Measurements from ENCODE around the gene NDUFB8. TPM values are rescaled to one million over a fixed set of nuclear protein-coding genes. Genes with fewer than 3 reads are reported as not detected.

NDUFB8 gene
- total and polyA plus RNA-seq, 8 donors, result 112 to 147 (median 134) TPM

DNA sequence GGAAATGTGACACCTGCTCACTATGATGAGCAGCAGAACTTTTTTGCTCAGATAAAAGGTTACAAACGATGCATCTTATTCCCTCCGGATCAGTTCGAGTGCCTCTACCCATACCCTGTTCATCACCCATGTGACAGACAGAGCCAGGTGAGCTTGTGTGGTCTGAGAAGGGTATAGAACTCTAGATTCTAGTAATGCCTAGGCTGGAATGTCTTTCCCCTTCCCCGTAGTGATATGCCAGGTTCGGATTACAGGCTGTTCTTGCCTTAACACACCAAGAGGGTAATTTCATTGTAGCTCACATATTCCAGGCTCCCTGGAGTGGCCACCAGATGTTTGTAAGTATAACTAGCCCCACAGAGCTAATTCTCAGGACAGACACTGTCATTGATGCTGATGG lies 15.3 kb upstream of the NDUFB8 start:
- Histone ChIP-seq H3K9me3 (no peaks in the 10 kb centered on the region), H3K4me3 (no peak overlapping the region), H3K4me1 (no peaks in the 10 kb centered on the region), H3K36me3 (peaks cover 0 to 100% of the 10 kb centered on the region in 2 donors), H3K27ac (no peak overlapping the region), H3K27me3 (no peaks in the 10 kb centered on the region)
- ATAC-seq (no peak), DNase-seq (no peak)
- intact Hi-C loops (cut with DNase I), result no loop called here
- TF ChIP-seq, protein P1, sequence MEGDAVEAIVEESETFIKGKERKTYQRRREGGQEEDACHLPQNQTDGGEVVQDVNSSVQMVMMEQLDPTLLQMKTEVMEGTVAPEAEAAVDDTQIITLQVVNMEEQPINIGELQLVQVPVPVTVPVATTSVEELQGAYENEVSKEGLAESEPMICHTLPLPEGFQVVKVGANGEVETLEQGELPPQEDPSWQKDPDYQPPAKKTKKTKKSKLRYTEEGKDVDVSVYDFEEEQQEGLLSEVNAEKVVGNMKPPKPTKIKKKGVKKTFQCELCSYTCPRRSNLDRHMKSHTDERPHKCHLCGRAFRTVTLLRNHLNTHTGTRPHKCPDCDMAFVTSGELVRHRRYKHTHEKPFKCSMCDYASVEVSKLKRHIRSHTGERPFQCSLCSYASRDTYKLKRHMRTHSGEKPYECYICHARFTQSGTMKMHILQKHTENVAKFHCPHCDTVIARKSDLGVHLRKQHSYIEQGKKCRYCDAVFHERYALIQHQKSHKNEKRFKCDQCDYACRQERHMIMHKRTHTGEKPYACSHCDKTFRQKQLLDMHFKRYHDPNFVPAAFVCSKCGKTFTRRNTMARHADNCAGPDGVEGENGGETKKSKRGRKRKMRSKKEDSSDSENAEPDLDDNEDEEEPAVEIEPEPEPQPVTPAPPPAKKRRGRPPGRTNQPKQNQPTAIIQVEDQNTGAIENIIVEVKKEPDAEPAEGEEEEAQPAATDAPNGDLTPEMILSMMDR (IDR thresholded peaks at IDR 0.05), result no peak

DNA sequence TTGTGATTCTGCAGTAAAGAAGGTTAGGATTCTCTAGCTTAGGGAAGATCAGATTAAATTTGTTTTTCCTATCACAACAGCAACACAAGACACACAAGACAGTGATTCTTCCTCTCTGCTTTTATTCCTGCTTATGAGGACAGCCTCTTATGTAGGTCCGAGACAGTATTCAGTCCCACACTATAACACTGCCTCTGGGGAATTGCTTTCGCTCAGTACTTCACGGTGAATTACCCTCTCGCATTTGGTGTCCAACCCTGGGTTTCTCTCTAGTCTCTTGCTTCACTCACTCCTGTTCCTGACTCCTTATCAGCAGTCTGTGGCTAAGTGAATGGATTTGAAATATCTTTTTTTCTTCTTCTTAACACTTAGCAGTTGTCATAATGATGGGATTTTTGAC lies 7.8 kb upstream of the NDUFB8 start:
- H3K27me3 ChIP-seq, result no peaks in the 10 kb centered on the region
- ATAC-seq (no peak), DNase-seq (no peak)
- peaks cover 0 to 45% of the 10 kb centered on the region in 2 donors for H3K36me3 ChIP-seq
- H3K9me3 ChIP-seq, result no peaks in the 10 kb centered on the region
- intact Hi-C loops (cut with DNase I), result no loop called here
- H3K4me3 ChIP-seq, result no peak overlapping the region
- peaks cover 18 to 24% of the 10 kb centered on the region in 2 donors for H3K4me1 ChIP-seq
- H3K27ac ChIP-seq, result no peak overlapping the region
- TF ChIP-seq, protein P1 (IDR thresholded peaks at IDR 0.05), result no peak

DNA sequence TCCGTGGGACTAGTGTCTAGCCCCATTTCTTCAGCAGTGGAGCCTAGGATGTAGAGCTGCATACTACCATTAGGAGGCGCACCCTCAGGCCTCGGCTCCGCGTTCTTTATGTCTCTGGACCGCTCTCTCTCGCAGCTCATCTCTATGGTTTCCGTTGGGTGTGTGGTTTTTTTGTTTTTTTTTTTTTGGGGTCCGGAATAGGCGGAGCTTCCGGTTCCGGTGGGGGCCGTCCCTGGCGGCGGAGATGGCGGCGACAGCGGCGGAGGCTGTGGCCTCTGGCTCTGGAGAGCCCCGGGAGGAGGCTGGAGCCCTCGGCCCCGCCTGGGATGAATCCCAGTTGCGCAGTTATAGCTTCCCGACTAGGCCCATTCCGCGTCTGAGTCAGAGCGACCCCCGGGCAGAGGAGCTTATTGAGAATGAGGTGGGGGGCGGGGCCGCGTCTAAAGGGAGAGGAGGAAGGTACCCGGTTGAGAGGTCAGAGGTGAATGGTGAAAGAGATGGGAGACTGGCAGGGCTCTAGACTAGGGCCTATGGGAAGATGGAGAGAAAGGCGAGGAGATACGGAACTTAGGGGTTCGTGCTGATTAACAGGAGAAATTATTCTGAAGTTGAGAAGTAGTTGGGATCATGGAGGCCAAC lies 6.2 kb upstream of the NDUFB8 start, which contains the start of gene HIF1AN:
HIF1AN (plus strand) TSS at position 229 of the 639 bp plus-strand sequence; CDS start at position 245, 16 bp downstream.
- Histone ChIP-seq H3K27me3 (no peaks in the 10 kb centered on the region), H3K4me3 (peak within 1 kb of the TSS; percentile 72 to 79), H3K4me1 (peaks cover 18 to 24% of the 10 kb centered on the region in 2 donors), H3K27ac (peak within 1 kb of the TSS in 1 of 2 donors; percentile 78), H3K9me3 (no peaks in the 10 kb centered on the region), H3K36me3 (peaks cover 0 to 29% of the 10 kb centered on the region in 2 donors)
- TF ChIP-seq, protein P1 (IDR thresholded peaks at IDR 0.05), result peak; percentile 86 to 90
- intact Hi-C loops (cut with DNase I), result no loop called here
- DNase-seq (peak; percentile 89 to 96 (median 92)), ATAC-seq (peak; percentile 100)

DNA sequence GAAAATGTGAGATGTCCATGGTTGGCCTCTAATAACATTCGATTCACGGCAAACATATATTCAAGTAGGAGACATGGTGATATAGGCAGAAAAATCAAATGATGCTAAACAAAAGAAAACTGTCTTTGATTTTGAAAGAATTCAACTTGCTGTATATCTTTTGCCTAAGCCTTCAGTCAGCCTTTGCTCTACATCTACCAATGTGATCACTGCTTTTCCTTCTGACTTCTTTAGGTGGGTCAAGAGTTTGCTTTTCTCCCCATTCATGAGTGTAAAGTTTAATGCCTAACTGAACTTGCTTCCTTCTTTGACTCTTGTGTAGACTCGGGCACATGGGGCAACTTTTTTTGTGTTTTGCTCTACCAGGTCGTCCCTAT lies 5.7 kb upstream of the NDUFB8 start:
- Histone ChIP-seq H3K4me3 (peak overlapping the region; percentile 72 to 79), H3K36me3 (peaks cover 0 to 24% of the 10 kb centered on the region in 2 donors), H3K27me3 (no peaks in the 10 kb centered on the region), H3K9me3 (no peaks in the 10 kb centered on the region), H3K4me1 (peaks cover 18 to 26% of the 10 kb centered on the region in 2 donors), H3K27ac (peak overlapping the region in 1 of 2 donors; percentile 78)
- no peak for ATAC-seq
- no peak for DNase-seq
- intact Hi-C loops (cut with DNase I), result no loop called here
- TF ChIP-seq, protein P1 (IDR thresholded peaks at IDR 0.05), result no peak

DNA sequence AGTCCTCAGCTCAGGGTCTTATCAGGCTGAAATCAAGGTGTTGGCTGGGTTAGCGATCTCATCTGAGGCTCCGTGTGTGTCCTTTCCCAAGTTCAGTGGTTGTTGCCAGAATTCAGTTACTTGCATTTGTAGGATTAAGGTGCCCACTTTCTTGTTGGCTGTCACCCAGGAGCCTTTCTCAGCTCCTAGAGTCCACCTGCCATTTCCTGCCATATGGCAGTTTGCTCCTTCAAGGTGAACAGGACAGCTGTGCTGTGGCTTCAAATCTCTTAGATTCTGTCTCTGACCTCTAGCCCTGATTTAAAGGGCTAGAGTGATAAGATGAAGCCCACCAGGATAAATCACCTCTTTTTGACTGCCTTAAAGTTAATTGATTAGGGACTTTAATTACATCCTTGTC lies 5.1 kb upstream of the NDUFB8 start:
- Histone ChIP-seq H3K4me3 (no peak overlapping the region), H3K9me3 (no peaks in the 10 kb centered on the region), H3K27me3 (no peaks in the 10 kb centered on the region), H3K27ac (no peak overlapping the region), H3K4me1 (peaks cover 18 to 30% of the 10 kb centered on the region in 2 donors), H3K36me3 (peaks cover 0 to 18% of the 10 kb centered on the region in 2 donors)
- TF ChIP-seq, protein P1 (IDR thresholded peaks at IDR 0.05), result no peak
- DNase-seq (no peak), ATAC-seq (no peak)
- intact Hi-C loops (cut with DNase I), result no loop called here

Data from left lung (tissue), 10 donors.